Measurements from ENCODE around the gene PLEKHH2. TPM values are rescaled to one million over a fixed set of nuclear protein-coding genes. Genes with fewer than 3 reads are reported as not detected.

Gene PLEKHH2
- total RNA-seq, 1 donor from 2014 or later = 2.3 TPM

GRCh38 chr2:43776324-43776723 is 139.3 kb downstream of the PLEKHH2 start:
- no peaks in the 10 kb centered on the region for H3K36me3 ChIP-seq (ENCODE audit: control insufficient read depth, insufficient read depth, low read length)
- no peak for DNase-seq (ENCODE audit: low read depth)
- no peak overlapping the region for H3K4me3 ChIP-seq (ENCODE audit: low read depth, low read length)
- no peak for TF ChIP-seq CTCF (IDR thresholded peaks at IDR 0.05; ENCODE audit: insufficient read depth, low read length, poor library complexity, severe bottlenecking)
- H3K27me3 ChIP-seq (ENCODE audit: control insufficient read depth, insufficient read depth, low read length) = no peaks in the 10 kb centered on the region

DNA sequence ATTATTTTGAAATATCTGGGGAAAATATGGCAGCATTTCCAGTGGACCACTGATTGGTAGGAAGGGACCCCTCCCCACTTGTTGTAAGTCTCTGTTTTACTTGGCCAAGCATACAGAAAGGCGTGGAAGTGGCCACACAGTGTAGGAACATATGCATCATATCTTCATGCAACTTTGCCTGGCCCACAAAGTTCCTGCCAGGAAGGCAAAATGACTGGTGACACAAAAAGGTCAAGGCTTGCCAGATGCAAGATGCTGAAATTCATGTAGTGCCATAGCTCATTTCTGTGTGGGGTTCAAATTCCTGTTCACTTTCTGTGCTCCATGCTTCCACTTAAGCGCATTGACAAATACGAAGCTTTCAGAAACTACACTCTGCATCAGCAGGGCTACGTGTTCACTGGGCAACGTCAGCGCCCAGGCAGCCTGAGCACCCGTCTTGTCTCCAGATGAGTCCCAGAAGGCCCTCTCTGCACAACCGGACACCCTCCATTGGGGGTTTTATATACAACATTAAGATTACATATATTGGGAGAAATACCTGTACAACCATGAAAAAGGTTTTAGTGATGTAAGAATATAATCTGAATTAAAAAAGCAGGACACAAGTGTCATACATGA is 140.4 kb downstream of the PLEKHH2 start:
- no peak for TF ChIP-seq CTCF (IDR thresholded peaks at IDR 0.05; ENCODE audit: insufficient read depth, low read length, poor library complexity, severe bottlenecking)
- DNase-seq (ENCODE audit: low read depth) = no peak
- Histone ChIP-seq H3K27me3 (ENCODE audit: control insufficient read depth, insufficient read depth, low read length) (no peaks in the 10 kb centered on the region), H3K36me3 (ENCODE audit: control insufficient read depth, insufficient read depth, low read length) (no peaks in the 10 kb centered on the region), H3K4me3 (ENCODE audit: low read depth, low read length) (no peak overlapping the region)

DNA sequence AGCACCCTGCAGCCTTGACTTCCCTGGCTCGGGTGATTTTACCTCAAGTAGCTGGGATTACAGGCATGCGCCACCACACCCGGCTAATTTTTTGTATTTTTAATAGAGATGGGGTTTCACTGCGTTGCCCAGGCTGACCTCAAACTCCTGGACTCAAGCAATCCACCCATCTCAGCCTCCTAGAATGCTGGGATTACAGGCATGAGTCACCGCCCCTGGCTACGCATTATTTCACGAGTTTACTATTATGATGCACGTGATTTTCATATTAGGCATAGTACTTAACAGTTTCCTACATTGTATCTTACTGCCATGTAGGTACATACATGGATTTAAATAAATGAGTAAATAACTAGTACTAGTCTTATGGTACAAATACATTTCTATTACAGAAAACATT is 141.2 kb downstream of the PLEKHH2 start:
- no peak for TF ChIP-seq CTCF (IDR thresholded peaks at IDR 0.05; ENCODE audit: insufficient read depth, low read length, poor library complexity, severe bottlenecking)
- Histone ChIP-seq H3K4me3 (ENCODE audit: low read depth, low read length) (no peak overlapping the region), H3K36me3 (ENCODE audit: control insufficient read depth, insufficient read depth, low read length) (no peaks in the 10 kb centered on the region), H3K27me3 (ENCODE audit: control insufficient read depth, insufficient read depth, low read length) (no peaks in the 10 kb centered on the region)
- DNase-seq (ENCODE audit: low read depth) = no peak

DNA sequence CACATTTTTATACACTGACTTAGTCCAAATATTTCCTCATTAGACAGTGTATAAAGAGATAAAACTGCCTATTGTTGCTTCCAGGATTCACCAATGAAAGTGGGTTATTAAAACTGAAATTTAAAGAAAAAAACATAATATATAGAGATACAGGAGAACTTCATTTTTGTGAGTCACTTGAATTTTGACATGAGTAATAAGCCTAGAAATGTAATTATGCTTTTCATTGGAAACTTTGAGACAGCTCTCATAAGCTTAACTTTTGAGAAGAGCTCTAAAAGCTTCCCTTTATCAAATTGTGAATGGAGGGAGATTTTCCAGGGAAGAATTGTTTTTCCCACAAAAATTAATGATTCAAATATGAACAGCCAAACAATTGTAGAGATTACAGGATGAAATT is 150.8 kb downstream of the PLEKHH2 start:
- no peak for DNase-seq (ENCODE audit: low read depth)
- no peak overlapping the region for H3K4me3 ChIP-seq (ENCODE audit: low read depth, low read length)
- TF ChIP-seq CTCF (IDR thresholded peaks at IDR 0.05; ENCODE audit: insufficient read depth, low read length, poor library complexity, severe bottlenecking) = no peak
- H3K36me3 ChIP-seq (ENCODE audit: control insufficient read depth, insufficient read depth, low read length) = no peaks in the 10 kb centered on the region
- no peaks in the 10 kb centered on the region for H3K27me3 ChIP-seq (ENCODE audit: control insufficient read depth, insufficient read depth, low read length)

DNA sequence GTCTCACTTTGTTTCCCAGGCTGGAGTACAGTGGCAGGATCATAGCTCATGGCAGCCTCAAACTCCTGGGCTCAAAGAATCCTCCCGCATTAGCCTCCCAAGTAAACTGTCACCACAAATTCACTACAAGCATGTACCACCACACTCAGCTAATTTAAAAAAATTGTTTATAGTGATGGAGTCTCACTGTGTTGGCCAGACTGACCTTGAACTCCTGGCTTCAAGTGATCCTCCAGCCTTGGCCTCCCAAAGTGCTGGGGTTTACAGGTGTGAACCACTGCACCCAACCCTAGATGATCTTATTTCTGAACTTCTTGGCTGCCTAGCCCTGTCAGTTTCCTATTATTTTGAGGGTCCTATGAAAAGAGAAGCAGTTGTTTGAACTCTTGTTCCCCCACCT is 151.6 kb downstream of the PLEKHH2 start:
- Histone ChIP-seq H3K4me3 (ENCODE audit: low read depth, low read length) (no peak overlapping the region), H3K36me3 (ENCODE audit: control insufficient read depth, insufficient read depth, low read length) (no peaks in the 10 kb centered on the region), H3K27me3 (ENCODE audit: control insufficient read depth, insufficient read depth, low read length) (no peaks in the 10 kb centered on the region)
- no peak for TF ChIP-seq CTCF (IDR thresholded peaks at IDR 0.05; ENCODE audit: insufficient read depth, low read length, poor library complexity, severe bottlenecking)
- no peak for DNase-seq (ENCODE audit: low read depth)

GRCh38 chr2:43790147-43790546 is 153.1 kb downstream of the PLEKHH2 start:
- no peak overlapping the region for H3K4me3 ChIP-seq (ENCODE audit: low read depth, low read length)
- no peaks in the 10 kb centered on the region for H3K27me3 ChIP-seq (ENCODE audit: control insufficient read depth, insufficient read depth, low read length)
- DNase-seq (ENCODE audit: low read depth) = no peak
- no peaks in the 10 kb centered on the region for H3K36me3 ChIP-seq (ENCODE audit: control insufficient read depth, insufficient read depth, low read length)
- TF ChIP-seq CTCF (IDR thresholded peaks at IDR 0.05; ENCODE audit: insufficient read depth, low read length, poor library complexity, severe bottlenecking) = no peak
